ENCODE results near the gene KRTAP4-12.
"Not testable (repeated sequence)": the region's sequence is repeated elsewhere in the genome, so short reads cannot be mapped to it uniquely, and the experiment has no call there.

Gene KRTAP4-12

DNA sequence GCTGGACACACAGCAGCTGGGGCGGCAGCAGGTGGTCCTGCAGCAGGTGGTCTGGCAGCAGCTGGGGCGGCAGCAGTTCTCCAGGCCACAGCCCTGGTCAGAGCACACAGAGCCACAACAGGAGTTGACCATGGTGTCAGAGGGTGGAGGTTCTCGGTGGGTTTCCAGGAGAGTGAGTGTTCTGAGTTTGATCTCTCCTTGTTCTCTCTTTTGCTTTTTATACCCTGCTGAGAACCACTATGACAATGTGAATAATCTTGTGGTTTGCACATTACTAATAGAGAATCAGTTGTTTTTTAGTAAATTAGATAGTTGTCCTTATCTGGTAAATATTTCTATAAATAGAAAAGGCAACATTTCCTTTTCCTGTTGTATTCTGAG is at the start of gene KRTAP4-12:
KRTAP4-12 (minus strand) TSS at position 192 of the 381 bp plus-strand sequence; CDS start at position 132, 60 bp downstream.
- DNase-seq = not testable (repeated sequence)

DNA sequence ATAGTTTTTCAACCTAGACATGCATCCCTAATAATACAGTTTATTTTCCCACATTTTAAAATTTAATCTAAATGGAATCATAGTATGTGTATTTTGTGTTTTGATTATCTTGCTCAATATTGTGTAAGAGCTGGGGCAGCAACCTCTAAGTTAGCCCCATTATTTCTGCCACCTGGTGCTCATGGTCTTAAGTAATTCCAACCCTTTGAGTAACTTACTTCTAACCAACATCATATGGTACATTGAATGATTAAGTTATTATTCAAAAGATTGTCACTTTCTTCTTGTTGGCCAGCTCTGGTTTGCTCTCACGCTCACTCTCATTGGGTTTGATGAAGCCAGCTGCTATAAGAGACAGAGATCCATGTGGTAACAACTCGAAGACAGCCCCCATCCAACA is 47.9 kb upstream of the KRTAP4-12 start:
- DNase-seq = no peak

DNA sequence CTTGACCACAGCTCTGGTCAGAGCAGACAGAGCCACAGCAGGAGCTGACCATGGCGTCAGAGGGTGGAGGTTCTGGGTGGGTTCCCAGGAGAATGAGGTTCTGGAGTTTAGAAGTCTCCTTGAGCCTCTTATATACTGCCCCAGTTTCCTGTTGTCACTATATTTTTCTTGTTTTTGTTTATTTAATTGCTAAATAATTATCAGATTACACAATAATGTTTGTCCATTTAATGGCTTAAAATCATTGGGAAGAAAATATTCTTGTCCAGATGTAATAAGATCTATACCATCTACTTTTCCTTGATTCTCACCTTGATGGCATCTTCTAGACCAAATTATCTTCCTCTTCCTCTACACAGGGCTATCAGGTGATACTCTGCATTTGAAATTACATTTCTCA is 44.1 kb upstream of the KRTAP4-12 start, which contains the start of gene KRTAP4-3:
KRTAP4-3 (minus strand) TSS at position 101 of the 400 bp plus-strand sequence; CDS start at position 52, 49 bp downstream.
- no peak for DNase-seq

DNA sequence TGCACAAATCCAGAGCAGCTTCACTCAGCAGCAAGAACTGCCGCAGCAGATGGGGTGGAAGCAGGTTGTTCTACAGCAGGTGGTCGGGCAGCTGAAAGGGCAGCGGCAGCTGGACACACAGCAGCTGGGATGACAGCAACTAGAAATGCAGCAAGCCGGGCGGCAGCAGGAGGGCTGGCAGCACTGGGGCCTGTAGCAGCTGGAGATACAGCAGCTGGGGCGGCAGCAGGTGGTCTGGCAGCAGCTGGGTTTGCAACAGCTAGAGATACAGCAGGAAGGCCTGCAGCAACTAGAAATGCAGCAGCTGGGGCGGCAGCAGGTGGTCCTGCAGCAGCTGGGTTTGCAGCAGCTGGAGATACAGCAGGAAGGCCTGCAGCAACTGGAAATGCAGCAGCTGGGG is 43.6 kb upstream of the KRTAP4-12 start:
- DNase-seq = no peak

DNA sequence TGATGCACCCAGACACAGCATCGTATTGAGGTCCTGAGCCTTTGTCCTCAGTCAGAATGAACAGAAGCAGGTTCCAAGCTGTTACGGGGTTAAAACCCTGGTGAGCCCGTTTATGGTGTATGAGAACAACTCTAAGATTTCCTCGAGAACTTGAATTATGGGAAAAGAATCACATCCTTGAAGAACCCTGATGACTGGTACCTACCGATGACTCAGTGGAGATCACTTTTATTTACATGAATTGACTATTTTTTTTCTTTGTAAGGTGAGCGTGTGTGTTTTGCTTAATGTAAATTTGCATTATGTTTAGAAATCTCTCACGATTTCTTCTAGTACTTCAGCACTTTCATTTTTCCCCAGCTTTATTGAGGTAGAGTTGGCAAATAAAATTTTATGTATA is 39.8 kb upstream of the KRTAP4-12 start:
- no peak for DNase-seq

DNA sequence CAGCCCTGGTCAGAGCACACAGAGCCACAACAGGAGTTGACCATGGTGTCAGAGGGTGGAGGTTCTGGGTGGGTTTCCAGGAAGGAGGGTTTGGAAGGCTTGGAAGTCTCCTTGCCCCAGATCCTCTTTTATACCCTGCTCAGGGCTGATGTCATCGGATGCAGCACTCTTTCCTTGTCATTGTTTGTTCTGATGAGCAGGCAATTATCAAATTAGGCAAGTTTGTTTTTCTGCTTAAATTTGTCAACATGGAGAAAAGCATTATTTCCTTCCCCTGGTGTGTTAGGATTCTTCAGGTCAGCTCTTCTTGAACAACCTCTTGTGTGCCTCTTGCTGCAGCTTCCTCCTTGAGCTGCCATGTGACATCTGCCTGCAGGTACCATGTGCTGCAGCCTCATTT is 36.7 kb upstream of the KRTAP4-12 start, which contains the start of gene KRTAP4-4:
KRTAP4-4 (minus strand) TSS at position 101 of the 400 bp plus-strand sequence; CDS start at position 44, 57 bp downstream.
- DNase-seq = no peak

DNA sequence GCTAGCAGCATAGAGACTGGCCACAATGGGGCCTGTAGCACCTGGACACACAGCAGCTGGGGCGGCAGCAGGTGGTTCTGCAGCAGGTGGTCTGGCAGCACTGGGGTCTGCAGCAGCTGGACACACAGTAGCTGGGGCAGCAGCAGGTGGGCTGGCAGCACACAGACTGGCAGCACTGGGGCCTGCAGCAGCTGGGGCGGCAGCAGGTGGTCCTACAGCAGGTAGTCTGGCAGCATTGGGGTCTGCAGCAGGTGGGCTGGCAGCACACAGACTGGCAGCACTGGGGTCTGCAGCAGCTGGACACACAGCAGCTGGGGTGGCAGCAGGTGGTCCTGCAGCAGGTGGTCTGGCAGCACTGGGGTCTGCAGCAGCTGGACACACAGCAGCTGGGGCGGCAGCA is 36.2 kb upstream of the KRTAP4-12 start:
- not testable (repeated sequence) for DNase-seq

DNA sequence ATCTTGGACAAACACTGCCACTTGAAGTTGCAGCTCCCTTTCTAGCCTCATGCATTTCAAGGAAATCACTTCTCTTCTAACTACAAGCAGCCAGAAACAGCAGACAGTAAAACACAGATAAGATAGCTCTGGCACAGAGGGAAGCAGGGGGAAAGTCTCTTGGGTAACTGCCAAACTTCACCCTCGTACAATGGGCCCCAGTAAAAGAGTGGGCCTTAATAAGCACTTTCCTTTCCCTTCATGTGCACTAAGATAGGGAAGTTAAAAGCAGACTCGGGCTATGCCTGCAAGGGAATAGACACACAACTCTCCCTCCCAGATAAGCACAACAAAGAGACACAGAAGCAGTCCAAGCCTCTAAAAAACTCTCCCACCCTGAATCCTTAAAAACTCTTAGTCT is 29.9 kb upstream of the KRTAP4-12 start:
- no peak for DNase-seq

DNA sequence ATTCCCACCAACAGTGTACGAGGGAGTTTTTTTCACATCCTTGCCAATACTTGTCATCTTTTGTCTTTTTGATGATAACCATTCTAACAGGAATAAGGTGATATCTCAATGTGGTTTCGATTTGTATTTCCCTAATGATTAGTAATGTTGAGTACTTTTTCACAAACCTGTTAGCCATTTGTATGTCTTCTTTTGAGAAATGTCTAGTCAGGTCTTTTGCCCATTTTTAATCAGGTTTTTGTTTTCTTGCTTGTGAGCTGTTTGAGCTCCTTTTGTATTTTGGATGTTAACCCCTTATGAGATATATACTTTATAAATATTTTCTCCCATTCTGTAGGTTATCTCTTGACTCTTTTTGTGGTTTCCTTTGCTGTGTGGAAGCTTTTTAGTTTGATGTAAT is 27.5 kb upstream of the KRTAP4-12 start:
- no peak for DNase-seq

DNA sequence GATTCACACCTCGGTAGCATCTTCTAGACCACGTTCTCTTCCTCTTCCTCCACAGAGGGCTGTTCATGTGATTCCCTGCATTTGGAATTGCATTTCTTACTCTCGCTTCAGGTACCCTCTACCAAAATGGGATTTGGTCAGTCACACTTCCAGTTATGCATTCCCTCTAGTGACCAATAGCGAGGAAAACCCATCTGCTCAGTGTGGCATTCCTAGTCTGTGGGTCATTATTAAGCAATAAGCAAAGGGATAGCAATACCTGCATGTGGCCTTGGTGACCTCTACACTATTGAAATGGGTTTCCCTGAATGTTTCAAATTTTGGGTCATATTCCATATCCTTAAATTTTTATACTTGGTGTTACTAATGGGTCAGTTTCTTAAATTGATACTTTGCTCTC is 26.0 kb upstream of the KRTAP4-12 start:
- DNase-seq = no peak

DNA sequence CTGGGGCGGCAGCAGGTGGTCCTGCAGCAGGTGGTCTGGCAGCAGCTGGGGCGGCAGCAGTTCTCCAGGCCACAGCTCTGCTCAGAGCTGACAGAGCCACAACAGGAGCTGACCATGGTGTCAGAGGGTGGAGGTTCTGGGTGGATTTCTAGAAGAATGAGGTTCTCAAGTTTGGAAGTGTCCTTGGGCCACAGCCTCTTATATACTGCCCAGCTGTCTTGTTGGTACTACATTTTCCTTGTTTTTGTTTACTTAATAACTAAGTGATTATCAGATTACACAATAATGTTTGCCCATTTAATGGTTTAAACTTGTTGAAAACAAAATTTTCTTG is 25.6 kb upstream of the KRTAP4-12 start, which contains the start of gene KRTAP4-5:
KRTAP4-5 (minus strand) TSS at position 174 of the 334 bp plus-strand sequence; CDS start at position 116, 58 bp downstream.
- DNase-seq = no peak

DNA sequence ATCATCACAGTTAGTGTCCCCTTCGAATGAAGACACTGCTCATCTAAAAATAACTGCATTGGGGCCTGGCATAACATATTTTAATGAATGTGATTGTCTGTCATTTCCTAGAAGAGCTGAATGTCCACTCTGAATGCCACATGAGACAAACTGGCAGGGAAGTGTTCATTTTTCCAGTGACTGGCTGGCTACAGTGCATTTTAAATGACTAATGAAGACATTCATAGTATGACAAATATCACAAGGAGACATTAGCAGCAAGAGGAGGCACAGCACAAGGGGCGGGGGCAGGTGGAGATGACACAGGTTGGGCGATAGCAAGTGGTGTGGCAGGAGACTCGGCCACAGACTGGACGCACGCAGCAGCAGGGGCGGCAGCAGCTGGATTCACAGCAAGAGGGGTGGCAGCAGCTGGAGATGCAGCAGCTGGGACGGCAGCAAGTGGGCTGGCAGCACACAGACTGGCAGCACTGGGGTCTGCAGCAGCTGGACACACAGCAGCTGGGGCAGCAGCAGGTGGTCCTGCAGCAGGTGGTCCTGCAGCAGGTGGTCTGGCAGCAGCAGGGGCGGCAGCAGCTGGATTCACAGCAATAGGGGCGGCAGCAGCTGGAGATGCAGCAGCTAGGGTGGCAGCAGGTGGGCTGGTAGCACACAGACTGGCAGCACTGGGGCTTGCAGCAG is 25.1 kb upstream of the KRTAP4-12 start:
- DNase-seq = not testable (repeated sequence)

DNA sequence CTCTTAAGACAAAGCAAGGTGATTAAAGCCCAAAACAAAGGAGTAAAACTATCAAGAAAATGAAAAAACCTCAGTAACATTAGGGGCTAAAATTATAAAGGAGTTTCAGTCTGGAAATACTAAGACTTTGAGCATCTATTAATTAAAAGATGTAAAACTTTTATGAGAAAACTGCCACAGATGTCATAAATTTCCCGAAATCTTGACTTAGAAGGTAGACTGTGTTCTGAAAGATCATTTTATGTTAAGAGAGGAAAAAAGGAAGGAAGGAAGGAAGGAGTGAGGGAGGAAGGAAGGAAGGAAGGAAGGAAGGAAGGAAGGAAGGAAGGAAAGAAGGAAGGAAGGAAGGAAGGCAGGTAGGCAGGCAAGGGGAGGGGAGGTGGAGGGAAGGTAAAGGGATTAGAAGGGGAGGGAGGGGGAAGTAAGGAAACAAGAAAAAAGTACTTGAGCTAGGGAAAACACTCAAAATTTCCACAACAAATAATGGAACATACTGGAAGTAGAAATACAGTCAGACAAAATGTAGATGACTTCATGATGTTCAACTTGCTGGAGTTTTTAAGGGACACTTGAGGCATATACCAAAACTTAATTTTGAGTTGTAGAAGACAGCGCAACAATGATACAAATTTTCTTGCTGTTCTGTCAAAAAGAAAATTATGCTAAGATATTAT is 23.7 kb upstream of the KRTAP4-12 start:
- no peak for DNase-seq

DNA sequence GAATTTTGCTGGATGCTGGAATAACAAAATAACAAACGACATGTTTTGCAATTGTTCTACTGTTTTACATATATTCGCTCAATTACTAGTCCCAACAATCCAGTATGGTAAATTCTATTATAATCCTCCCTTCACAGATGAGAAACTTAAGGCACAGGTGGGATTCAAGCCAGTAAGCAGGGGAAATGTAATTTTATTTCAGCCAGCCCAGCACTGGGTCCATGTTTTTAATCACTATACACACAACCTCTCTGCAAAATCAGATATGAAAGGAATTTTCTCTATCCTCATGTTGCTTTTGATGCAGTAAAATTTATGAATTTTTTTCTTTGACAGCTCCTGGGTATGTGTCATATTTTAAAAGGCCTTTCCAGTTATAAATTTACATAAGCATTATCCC is 21.3 kb upstream of the KRTAP4-12 start:
- no peak for DNase-seq

DNA sequence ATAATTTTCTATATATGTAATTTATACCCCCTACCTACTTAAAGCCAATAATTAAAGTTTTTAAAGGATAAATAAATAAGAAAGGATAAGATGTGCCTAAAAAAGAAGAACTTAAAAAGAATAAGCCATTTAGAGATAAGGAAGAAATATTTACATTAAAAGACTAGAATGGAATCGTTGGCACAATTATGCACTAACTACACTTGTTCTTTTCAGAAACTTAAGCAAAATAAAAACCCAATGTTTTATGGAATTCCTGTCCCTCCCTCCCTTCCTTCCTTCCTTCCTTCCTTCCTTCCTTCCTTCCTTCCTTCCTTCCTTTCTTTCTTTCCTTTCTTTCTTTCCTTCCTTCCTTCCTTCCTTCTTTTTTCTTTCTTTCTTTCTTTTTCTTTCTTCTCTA is 20.9 kb upstream of the KRTAP4-12 start:
- DNase-seq = no peak

DNA sequence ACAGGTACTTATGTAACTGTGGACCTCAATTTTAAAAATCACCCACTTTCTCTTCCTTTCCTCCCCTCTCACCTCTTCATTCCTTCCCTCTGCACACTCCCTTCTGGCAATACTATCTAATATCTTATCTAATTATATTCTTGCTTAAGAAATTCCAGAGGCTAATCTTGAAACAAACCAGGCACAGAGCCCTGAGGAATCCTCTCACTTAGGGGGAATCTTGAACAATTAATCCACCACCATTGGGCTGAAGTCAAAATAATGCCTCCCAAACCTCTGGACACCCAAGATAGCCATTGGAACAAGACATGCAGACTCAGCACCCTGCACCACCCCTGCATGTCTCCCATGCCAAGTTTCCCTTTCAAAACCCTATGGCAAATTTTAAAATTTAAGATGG is 17.4 kb upstream of the KRTAP4-12 start:
- no peak for DNase-seq

DNA sequence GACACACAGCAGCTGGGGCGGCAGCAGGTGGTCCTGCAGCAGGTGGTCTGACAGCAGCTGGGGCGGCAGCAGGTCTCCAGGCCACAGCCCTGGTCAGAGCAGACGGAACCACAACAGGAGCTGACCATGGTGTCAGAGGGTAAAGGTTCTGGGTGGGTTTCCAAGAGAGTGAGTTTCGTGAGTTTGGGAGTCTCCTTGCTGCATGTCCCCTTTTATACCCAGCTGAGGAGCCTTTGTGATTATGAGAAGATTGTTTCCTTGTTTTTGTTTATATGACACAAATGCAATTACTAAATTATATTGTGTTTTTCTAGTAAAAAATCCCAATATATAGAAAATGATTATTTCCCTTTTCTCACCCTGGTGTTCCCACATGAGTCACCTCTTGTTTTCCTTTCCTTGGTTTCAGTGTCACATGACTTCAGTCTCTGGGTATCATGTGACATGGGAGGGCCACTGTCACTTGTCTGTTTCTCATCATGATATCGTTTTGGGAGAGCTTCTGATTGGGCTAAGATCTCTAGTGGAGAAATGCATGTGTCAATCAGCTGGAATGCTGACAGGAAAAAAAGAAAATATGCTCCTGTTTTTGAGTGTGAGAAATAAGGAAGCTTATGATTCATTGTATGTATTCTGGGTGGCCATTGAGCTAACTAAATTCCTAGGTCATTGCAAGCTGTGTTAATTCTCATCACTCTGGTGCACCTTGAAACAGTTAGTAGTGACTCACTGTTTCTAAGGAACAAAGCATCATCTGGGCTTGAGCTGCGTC is 16.6 kb upstream of the KRTAP4-12 start, which contains the start of gene KRTAP4-6:
KRTAP4-6 (minus strand) TSS at position 185 of the 772 bp plus-strand sequence; CDS start at position 128, 57 bp downstream.
- peak; percentile 21 for DNase-seq

DNA sequence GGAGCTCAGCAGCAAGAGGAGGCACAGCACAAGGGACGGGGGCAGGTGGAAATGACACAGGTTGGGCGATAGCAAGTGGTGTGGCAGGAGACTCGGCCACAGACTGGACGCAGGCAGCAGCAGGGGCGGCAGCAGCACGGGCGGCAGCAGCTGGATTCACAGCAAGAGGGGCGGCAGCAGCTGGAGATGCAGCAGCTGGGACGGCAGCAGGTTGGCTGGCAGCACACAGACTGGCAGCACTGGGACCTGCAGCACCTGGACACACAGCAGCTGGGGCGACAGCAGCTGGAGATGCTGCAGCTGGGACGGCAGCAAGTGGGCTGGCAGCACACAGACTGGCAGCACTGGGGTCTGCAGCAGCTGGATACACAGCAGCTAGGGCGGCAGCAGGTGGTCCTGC is 15.9 kb upstream of the KRTAP4-12 start:
- DNase-seq = not testable (repeated sequence)

DNA sequence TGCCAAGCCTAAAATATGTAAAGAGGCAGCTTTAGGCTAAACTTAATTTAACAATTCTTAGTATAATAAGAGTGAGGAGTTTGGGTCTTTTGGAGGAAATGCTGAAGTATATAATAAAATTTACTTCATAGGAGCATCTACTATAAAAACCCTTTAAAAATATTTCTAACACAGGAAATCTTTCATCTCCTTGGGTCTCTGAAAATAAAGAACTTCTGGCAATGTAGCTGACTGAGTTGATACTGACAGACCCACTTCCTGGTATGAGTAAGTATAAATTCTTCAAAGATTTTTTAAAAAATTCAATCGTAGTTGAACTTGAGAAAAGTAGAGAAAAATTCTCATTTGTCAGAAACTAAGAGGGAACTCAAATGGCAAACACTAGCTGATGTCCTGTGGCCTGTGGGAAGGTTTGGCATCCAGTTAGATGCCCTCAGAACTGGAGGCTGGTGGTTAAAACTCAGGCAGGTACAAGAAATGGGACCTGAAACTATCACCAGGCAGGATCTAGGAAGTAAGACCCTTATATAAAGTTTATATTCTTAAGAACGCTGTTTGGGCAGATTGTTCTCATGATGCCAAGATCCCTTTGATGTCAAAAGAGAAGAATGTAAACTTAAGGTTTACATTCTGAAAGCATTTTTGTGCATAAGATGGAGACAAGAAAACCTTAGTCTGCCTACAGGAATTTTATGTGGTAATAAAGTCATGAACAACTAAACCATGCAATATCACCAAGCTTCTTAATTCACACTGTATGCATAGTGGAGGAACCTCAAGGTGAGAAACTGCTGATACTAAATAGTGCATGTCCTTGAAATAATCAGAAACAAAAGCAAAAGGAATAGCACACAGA is 10.1 kb upstream of the KRTAP4-12 start:
- DNase-seq = no peak

DNA sequence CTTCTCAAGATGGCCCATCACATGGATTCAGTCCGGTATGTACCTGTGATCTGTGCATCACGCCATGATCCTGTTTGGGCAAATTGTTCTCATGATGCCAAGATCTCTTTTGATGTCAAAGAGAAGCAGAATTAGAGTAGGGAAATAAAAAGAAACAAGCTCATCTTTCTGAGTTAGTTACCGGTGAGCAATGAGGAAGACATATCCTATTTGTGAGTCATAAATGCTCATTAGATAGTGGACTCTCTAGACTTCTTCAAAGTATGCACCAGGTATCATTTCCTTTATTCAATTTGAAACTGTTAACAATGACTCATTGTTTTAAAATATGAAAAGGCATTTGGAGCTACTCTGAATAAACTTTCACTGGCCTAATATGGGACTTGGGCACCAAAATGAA is 8.0 kb upstream of the KRTAP4-12 start:
- no peak for DNase-seq

DNA sequence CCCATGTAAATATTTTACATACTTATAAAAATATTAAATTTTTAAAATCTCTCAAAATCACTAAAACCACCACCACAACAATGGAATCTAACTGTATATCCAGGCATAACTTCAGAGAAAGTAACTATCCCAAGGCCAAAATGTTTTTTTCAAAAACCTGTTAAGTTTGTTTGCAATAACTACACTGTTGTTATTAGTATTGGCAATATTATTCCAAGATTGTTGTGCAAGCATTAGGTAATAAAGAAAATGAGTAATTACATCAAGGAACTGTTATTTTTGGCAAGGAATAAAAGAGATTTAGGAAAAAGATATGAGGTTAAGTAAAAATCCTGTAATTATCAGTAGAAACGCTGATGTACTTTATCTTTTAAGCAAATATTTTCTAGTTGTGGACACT is 3.4 kb upstream of the KRTAP4-12 start:
- no peak for DNase-seq

DNA sequence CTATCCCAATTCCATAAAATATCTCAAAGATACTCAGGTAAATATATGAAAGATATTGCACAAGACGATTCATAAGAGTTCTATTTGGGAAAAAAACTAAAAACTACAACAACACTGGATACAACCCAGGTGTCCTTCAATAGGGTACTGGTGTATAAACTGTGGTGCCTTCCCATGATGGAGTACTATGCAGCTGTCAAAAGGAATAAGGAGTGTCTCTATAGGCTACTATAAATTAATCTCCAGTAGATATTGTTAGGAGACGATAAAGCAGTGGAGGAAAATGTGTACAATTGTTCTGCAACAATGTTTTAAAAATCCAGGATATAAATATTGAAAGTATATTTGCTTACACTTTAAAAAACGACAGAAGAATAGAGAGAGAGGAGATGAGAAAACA is 2.4 kb upstream of the KRTAP4-12 start:
- DNase-seq = no peak

DNA sequence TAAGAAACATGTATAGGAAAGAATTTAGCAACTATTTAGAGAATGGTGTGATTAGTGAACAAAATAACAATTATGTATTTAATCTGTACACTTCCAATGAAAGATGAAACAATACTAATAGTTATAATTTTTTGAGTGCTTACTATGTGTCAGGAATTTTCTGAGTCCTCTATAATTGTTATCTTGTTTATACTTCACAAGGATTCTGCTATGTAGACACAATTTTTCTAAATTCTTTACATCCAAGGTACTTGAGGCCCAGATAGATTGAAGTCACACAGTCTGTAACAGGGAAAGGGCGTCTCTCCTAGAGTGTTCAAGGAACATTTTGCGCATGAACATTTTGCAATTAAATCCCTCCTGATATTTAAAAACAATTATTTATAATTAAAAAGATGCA is 1.1 kb upstream of the KRTAP4-12 start:
- no peak for DNase-seq
